SJCRH30 (cell line): ENCODE results near the gene MCIDAS. TPM values are rescaled to one million over a fixed set of nuclear protein-coding genes. Genes with fewer than 3 reads are reported as not detected.

ENCODE experiments used
- DNase-seq, 2 experiments: peaks; one replicate each; pipeline ENCODE4 v3.0.0-alpha.2; 2015 to 2020
- H3K27ac ChIP-seq: fragments of 250-450 bp; sonication (Bioruptor Pico); 2 replicates; pipeline ENCODE4 v1.5.1; 2020; ENCODE audit warnings: mild to moderate bottlenecking, moderate library complexity
- H3K27me3 ChIP-seq: fragments of 250-450 bp; sonication (Bioruptor Pico); 2 replicates; pipeline ENCODE4 v1.5.1; 2020; ENCODE audit warnings: mild to moderate bottlenecking, moderate library complexity
- H3K36me3 ChIP-seq: fragments of 250-450 bp; sonication (Bioruptor Pico); 2 replicates; pipeline ENCODE4 v1.5.1; 2020; ENCODE audit warnings: mild to moderate bottlenecking, moderate library complexity
- H3K4me1 ChIP-seq: fragments of 250-450 bp; sonication (Bioruptor Pico); 2 replicates; pipeline ENCODE4 v1.5.1; 2020; ENCODE audit warnings: mild to moderate bottlenecking, moderate library complexity
- H3K4me3 ChIP-seq: fragments of 250-450 bp; sonication (Bioruptor Pico); 2 replicates; pipeline ENCODE4 v1.5.1; 2020; ENCODE audit warnings: mild to moderate bottlenecking, moderate library complexity
- H3K9me3 ChIP-seq: fragments of 250-450 bp; sonication (Bioruptor Pico); replicated peaks from 2 replicates; pipeline ENCODE4 v1.5.1; 2020; ENCODE audit warnings: mild to moderate bottlenecking, moderate library complexity
- total RNA-seq: library from RNA; depleted of rRNA; stranded (reverse); fragments of >200 nt; shearing (Covaris generic); gene quantifications from 2 replicates; pipeline ENCODE4 v1.2.3, GENCODE V29; 2014; rRNA removed

Gene MCIDAS
- total RNA-seq, 1 experiment from 2014 or later: 0.83 TPM

DNA sequence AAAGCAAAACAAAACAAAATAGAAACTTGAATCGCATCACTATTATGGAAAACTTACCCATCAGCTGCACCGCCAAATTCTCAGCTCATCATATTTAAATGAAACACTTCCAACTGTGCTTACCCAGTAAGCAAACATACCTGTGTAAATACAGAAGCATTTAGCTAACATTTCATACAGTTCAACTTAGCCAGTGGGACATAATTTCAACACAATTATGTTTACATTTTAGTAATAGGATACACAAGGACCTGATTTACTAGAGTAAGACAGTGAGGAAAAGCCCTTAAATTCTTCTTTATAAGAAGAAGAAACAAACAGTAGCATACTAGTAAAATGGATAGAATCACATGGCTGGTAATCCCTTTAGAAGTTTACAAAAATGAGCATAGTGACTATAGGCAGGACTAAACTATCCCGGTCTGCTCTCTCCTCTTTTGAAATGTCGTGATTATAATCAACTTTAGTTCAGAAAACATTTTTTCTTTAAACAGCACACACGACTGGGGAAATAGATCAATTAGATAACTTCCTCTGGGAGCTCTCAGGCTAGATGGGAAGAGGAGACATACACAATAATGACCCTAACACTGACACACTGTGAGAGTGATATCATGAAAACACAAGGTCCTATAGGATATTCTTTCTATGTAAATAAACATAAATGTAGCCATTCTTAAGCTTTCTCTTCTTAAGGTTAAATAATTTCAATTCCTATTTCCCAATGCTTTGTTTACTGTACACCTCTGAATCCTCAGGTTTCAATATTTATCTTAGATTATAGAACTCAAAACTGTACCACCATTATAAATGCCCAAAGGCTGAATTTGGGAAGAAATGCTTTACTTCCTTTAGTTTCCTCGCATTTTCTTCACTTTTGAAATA is 38.2 kb downstream of the MCIDAS start:
- Histone ChIP-seq H3K4me3 (no peak overlapping the region), H3K27me3 (peaks cover 7% of the 10 kb centered on the region), H3K27ac (no peak overlapping the region), H3K36me3 (no peaks in the 10 kb centered on the region), H3K9me3 (no peaks in the 10 kb centered on the region), H3K4me1 (no peaks in the 10 kb centered on the region)
- no peak for DNase-seq

DNA sequence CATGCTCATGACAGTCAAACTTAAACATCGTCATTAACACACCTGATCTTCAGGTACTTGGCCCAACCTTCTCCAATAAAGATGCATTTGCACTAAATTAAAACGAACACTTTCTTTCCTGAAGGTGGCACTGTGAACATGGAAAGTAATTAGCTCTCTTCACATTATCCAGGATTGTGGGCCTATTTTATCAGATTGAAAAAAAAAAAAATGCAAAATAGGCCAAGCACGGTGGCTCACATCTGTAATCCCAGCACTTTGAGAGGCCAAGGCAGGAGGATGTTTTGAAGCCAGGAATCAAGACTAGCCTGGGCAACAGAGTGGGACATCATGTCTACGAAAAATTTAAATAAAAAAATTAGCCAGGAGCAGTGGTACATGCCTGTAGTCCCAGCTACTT is 39.7 kb downstream of the MCIDAS start:
- DNase-seq: peak in 1 of 2 experiments; percentile 14
- peaks cover 1% of the 10 kb centered on the region for H3K27me3 ChIP-seq
- no peak overlapping the region for H3K27ac ChIP-seq
- no peaks in the 10 kb centered on the region for H3K4me1 ChIP-seq
- no peak overlapping the region for H3K4me3 ChIP-seq
- no peaks in the 10 kb centered on the region for H3K36me3 ChIP-seq
- no peaks in the 10 kb centered on the region for H3K9me3 ChIP-seq

DNA sequence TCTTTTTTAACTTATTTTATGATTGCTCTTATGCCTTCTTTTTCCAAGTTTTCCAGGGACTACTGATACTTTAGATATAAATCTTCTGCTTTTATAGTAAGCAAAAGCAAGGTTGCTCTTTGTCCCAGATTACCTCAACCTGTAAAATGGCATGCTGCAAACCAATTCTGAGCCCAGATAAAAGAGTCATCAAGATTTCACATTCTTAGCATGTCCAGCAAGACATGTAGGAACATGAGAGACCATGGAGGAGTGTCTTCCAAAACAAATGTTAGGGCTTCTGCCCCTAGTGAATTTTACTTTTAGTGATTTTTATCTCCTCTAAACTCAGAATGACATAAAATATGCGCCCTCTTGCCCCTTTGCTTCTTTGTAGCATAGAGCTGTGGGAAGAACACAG is 47.1 kb downstream of the MCIDAS start:
- Histone ChIP-seq H3K4me1 (no peaks in the 10 kb centered on the region), H3K27ac (no peak overlapping the region), H3K27me3 (no peaks in the 10 kb centered on the region), H3K36me3 (no peaks in the 10 kb centered on the region), H3K9me3 (no peaks in the 10 kb centered on the region), H3K4me3 (no peak overlapping the region)
- DNase-seq: no peak

DNA sequence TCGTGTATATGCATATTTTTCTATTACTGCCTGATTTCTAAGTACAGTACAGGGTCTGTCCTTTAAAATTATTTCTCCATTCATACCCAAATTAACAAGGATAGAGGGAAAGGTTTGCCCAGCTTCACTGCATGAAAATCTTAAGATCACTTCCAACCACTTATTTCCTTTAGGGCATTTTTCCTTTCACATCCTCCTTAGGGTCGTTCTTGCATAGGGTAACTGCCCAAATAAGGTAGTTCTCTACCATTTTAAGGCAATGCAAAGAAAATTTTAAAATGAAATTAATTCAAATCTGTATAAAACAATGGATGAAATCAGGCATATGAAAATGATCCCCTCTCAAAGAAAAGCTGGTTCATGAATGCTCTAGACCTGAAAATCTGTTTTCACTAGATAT is 50.0 kb downstream of the MCIDAS start:
- Histone ChIP-seq H3K4me1 (no peaks in the 10 kb centered on the region), H3K27ac (no peak overlapping the region), H3K4me3 (peak overlapping the region; percentile 51), H3K9me3 (no peaks in the 10 kb centered on the region), H3K27me3 (no peaks in the 10 kb centered on the region), H3K36me3 (no peaks in the 10 kb centered on the region)
- no peak for DNase-seq

DNA sequence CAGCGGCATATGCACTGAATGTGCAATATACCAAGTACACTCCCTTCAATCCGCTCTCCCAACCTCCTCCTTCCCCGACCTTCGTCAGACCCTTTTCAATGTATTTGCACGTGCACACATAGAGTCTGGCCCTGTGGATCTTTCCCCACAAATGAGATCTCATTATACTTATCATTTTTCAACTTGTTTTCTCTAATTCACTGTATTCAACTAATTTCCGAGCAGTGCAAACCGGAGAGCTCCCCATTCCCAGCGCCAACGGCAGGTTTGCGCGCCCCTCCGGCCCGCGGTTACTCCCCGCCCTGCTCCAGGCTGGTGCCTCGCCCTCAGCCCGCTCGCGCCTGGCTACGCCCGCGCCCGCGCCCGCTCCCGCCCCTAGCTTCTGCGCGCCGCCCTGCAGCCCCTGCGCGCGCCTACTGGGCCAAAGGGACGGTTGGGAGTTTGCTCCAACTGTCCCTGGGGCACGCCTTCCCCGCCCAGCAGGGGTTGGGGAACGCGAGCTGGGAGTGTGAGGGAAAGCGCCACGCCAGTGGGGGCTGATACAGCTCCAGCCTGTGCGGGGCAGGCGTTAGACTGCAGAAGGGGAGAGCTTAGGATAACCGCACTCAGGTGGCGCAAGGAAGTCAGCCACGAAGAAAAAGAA is 50.8 kb downstream of the MCIDAS start:
- H3K27ac ChIP-seq: no peak overlapping the region
- no peaks in the 10 kb centered on the region for H3K27me3 ChIP-seq
- peak; percentile 78 to 84 for DNase-seq
- no peaks in the 10 kb centered on the region for H3K36me3 ChIP-seq
- no peaks in the 10 kb centered on the region for H3K9me3 ChIP-seq
- H3K4me3 ChIP-seq: peak overlapping the region; percentile 51
- no peaks in the 10 kb centered on the region for H3K4me1 ChIP-seq

DNA sequence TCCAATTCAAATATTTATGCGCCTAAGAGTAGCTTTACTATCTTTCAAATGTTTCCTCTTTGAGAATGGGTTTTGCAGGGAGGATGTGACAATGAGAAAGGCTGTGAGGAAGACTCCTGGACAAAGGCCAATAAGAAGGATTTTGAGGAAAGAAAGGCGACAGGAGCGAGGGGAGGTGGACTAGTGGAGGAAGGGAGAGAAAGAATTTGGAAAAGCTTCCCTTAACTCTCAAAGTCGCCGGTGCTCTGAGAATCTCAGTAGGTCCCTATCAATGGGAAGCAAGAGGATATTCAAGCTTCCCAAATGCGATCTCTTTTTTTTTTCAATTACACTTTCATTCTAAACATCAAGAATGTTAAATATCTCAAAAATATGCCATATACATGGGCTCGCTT is 51.3 kb downstream of the MCIDAS start:
- Histone ChIP-seq H3K4me3 (peak overlapping the region; percentile 51), H3K4me1 (no peaks in the 10 kb centered on the region), H3K36me3 (no peaks in the 10 kb centered on the region), H3K27ac (no peak overlapping the region), H3K27me3 (no peaks in the 10 kb centered on the region), H3K9me3 (no peaks in the 10 kb centered on the region)
- DNase-seq: no peak

DNA sequence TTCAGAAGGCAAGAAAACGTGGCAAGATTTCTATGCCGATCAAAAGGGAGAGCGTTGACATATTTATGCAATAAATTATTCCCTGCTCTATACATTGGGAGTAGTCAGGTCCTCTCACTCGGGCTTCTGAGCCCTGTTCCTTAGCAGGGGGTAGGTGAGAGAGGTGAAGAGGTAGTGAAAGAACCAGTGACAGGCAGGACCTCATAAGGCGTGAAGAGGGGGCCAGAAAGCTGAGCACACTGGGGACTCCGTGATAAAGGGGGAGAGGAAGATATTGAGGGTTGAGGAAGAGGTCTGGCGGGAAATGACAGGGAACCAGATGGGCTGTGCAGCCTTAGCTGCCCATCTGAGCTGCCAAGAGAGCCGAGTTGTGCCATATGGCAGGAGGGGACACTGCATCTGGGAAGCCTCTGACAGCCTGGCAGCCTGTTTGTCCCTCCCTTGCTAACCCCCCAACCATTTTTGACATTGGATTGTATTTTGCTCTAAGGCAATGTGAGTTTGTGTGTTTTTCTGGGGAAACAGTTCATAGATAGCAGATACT is 53.4 kb downstream of the MCIDAS start:
- peak overlapping the region; percentile 64 for H3K4me3 ChIP-seq
- no peaks in the 10 kb centered on the region for H3K27me3 ChIP-seq
- no peaks in the 10 kb centered on the region for H3K9me3 ChIP-seq
- H3K4me1 ChIP-seq: no peaks in the 10 kb centered on the region
- no peaks in the 10 kb centered on the region for H3K36me3 ChIP-seq
- no peak for DNase-seq
- H3K27ac ChIP-seq: no peak overlapping the region

DNA sequence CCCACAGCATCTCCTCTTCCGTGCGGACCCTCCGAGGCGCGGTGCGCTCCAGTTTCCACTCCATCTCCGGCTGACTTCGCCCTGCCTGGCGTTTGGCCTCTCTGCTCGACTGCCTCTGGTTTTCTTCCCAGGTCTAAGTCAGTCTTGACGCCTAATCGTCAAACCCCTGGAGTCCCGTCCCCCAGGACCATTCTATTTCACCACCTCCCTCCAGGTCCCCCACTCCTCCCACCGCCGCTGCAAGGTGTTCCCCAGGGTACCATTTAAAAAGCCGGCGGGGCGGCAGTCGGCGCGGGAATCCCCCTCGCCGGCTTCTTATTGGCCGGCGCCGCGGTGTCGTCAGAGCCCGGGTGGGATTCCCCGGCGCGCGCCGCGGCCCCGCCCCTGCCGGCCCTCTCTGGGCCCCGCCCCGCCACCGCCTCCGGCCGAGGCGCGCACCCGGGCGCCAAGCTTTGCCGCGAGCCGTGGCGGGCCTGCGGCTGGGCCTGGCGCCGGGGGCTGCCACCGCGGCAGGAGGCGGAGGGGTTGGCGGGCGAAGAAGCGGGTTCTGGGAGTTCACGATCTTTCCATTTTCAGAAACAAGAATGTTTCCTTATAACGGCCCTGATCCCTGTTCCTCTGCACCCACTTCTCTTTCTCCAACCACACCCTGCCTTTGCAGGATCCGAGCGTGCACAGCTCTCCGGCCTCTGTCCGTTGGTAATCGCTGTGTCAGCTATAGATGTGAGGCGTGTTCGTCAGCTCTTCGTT is 54.0 kb downstream of the MCIDAS start, which contains the start of gene CDC20B:
CDC20B (minus strand) TSS at position 241 of the 750 bp plus-strand sequence; CDS start at position 64, 177 bp downstream.
- Histone ChIP-seq H3K4me1 (no peaks in the 10 kb centered on the region), H3K36me3 (no peaks in the 10 kb centered on the region), H3K27me3 (no peaks in the 10 kb centered on the region), H3K4me3 (peak within 1 kb of the TSS; percentile 64), H3K9me3 (no peaks in the 10 kb centered on the region), H3K27ac (no peak within 1 kb of the TSS)
- DNase-seq: peak; percentile 75 to 85

DNA sequence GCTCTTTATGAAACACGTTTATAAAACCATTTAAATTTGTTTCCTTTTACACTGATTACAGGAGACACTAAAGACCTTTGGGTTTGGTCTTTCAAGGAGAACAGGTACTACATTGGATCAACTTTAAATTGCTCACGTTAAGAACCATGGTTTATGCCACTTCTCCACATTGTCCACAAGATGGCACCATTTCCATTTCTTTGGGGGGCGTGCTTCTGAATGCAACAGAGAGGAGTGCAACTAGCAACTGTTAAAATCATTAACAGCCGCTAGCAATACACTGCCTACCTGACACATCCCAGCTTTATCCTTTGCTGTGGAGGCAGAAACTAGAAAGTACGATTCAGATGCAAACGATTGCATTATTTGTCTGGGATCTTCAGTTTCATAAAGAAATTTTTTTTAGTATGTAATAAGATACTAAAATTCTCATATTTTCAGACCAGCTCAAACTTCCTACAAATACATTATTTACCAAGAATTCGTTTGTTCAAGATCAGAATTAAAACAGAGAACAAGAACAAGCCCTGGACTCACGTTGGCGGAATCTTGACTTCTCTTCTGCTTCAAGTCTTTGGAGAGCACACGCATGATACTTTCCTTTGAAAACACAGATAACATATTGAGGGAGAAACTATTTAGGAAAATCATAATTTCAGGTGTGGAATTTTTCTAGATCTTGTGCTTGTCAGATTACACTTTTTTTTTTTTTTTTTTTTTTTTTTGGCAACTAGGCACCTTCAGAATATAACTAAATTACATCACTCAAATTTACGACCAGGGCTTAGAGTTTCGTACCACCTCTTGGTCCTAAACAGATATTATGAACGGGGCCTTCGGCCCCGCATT is 54.8 kb downstream of the MCIDAS start:
- no peaks in the 10 kb centered on the region for H3K9me3 ChIP-seq
- no peaks in the 10 kb centered on the region for H3K36me3 ChIP-seq
- no peaks in the 10 kb centered on the region for H3K4me1 ChIP-seq
- peak overlapping the region; percentile 64 for H3K4me3 ChIP-seq
- DNase-seq: peak; percentile 64 to 91
- no peaks in the 10 kb centered on the region for H3K27me3 ChIP-seq
- H3K27ac ChIP-seq: no peak overlapping the region

DNA sequence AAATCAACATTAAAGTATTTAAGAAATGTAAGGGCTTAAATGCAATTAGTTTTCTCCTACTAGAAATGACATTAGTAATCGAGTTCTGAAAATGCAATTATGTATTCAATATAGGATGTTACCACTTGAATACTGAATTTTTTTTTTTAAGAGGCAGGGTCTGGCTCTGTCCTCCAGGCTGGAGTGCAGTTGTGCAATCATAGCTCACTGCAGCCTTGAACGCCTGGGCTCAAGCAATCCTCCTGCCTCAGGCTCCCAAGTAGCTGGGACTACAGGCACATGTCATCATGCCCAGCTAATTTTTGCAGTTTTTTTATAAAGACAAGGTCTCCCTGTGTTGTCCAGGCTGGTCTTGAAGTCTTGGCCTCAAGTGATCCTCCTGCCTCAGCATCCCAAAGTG is 55.6 kb downstream of the MCIDAS start:
- H3K4me1 ChIP-seq: no peaks in the 10 kb centered on the region
- H3K36me3 ChIP-seq: no peaks in the 10 kb centered on the region
- no peak overlapping the region for H3K4me3 ChIP-seq
- no peaks in the 10 kb centered on the region for H3K9me3 ChIP-seq
- H3K27me3 ChIP-seq: no peaks in the 10 kb centered on the region
- no peak for DNase-seq
- no peak overlapping the region for H3K27ac ChIP-seq

Other genes with a start within 250 kb of the MCIDAS start
- not detected in 2 replicates for gene ESM1, start 241.7 kb downstream of the MCIDAS start, total RNA-seq
- gene GZMK, start 203.1 kb downstream of the MCIDAS start, total RNA-seq: not detected in 2 replicates
- not detected in 2 replicates for gene GZMA, start 124.7 kb downstream of the MCIDAS start, total RNA-seq
- 42.9 and 46.0 TPM in 2 replicates for gene GPX8, start 67.1 kb downstream of the MCIDAS start, total RNA-seq
- gene CDC20B, start 54.1 kb downstream of the MCIDAS start, total RNA-seq: 0.02 TPM in 1 of 2 replicates, not detected in the other
- 0.35 and 0.43 TPM in 2 replicates for gene CCNO, start 6.3 kb upstream of the MCIDAS start, total RNA-seq
- 38.1 and 41.3 TPM in 2 replicates for gene DHX29, start 80.4 kb upstream of the MCIDAS start, total RNA-seq
- gene MTREX, start 80.7 kb upstream of the MCIDAS start, total RNA-seq: 109 and 130 TPM in 2 replicates